Testis (tissue), 2 donors: Measurements from ENCODE around the gene ATF7.

Experiments
- CTCF ChIP-seq, 3 experiments: fragments of 450-650 bp in 2 of 3; fragments of 200-600 bp in 1 of 3; sonication (generic) in 1 of 3; IDR thresholded peaks; one replicate each; pipeline ENCODE4 v1.5.1; 2016 to 2019; ENCODE audit warnings: antibody characterized with exemption in 3 of 3, mild to moderate bottlenecking in 2 of 3, moderate library complexity in 1 of 3
- POLR2A ChIP-seq: fragments of 450-650 bp; IDR thresholded peaks from one replicate; pipeline ENCODE4 v1.6.1; 2017; ENCODE audit warnings: antibody characterized with exemption, mild to moderate bottlenecking, moderate library complexity

- TF ChIP-seq CTCF (IDR thresholded peaks at IDR 0.05) = no peak
- TF ChIP-seq POLR2A = no peak
Observed at GRCh38 chr12:53518381-53518780, 107.8 kb downstream of the ATF7 start.
